22Rv1 (cell line): ENCODE results near the gene MAP2K2.

Experiments
- CTCF ChIP-seq: fragments of 450-650 bp; IDR thresholded peaks from 2 replicates; pipeline ENCODE4 v1.5.1; 2017; ENCODE audit warnings: mild to moderate bottlenecking
- ZFX ChIP-seq: fragments of 450-650 bp; IDR thresholded peaks from 2 replicates; pipeline ENCODE4 v1.6.1; 2017; ENCODE audit warnings: antibody characterized with exemption, borderline replicate concordance

DNA sequence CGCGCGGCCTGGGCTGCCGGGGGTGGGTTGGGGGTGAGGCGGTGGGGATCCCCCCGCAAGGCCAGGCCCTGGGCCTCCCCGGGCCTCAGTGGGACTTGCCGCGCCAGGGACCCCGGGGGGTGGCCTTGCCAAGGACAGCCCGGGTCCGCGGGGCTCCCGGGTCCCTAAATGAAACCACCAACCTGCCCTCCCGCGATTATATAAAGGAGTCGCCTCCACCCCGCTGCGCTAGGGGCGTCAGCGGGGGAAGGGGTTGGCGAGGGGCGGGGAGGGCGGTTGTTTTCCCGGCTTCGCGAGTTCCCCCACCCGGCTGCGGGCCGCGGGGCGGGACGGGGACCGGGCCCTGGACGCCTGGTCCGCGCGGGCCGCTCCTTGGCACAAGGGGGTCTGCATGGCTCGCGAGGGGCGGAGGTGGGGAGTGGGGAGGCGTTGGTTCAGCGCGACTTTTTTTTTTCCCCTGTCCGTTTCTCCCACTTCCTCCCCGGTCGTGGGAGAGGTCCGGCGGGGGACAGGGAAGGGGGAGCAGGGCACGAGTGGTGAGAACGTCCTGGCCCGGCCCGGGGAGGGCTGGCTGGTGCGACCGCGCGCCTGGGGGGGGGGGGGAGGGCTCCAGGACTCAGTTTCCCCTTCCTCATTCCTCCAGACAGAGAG is 56.4 kb downstream of the MAP2K2 start:
- TF ChIP-seq CTCF (no peak), ZFX (no peak)
